Kidney glomerular epithelial cell (primary cell): ENCODE data around the gene MRPS10.
"Not testable (repeated sequence)": the region's sequence is repeated elsewhere in the genome, so short reads cannot be mapped to it uniquely, and the experiment has no call there.

Experiments used
- DNase-seq: peaks from one replicate; lab custom pipeline; 2025; lab: John Stamatoyannopoulos, UW

Gene MRPS10

DNA sequence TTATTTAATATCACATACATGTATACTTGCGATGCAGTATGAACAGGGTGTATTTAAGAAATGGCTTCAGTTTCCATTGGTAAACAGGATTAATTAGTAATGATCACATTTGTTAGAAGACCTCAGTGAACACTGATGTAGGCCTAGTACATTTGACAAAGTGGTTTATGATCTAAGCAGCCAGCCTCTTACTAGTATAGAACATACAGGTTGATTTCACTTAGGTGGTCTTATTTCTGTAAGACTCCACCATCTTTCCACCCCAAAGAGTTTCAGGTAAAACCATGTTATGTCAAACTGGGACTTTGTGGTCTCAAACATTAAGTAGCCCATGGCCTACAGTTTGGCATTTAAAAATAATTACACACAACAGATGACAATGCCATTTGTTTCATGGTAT, 20.2 kb upstream of the MRPS10 start:
- DNase-seq, result no peak

DNA sequence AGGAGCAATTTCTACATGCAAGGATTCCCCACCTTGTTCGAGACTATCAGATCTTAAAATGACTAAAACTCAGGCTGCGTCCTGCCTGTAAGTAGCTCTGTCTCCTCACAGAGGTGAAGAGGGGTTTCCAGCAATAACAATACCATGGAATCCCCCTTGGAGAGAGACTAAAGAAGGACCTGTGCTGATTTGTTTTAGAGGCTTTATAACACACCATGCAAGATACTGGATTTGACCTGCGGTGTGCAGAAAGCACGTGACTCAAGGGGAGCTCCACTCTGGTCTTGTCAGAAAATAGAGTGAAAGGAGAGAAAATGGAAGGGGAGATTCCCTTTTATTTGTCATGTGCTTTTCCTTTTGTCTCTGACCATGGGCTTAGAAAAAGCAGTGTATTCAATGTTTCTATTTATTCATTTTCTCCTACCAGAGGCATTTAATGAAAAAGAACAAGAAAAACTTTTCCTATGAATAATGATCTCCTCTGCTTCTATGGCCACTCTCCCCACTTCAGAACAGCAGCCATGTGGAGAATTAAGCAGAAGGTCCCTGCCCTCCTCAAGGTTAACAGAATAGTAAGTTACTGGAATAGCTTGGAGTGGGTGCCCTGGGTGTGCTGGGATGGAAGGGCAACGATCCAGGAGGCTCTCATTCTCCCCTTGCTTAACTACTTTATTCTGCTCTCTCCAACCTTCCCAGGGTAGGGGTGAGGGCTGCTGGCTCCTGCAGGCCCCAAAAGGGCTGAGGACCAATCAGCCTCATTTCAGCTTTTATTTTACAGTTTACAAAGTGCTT, 19.2 kb upstream of the MRPS10 start:
- no peak for DNase-seq

DNA sequence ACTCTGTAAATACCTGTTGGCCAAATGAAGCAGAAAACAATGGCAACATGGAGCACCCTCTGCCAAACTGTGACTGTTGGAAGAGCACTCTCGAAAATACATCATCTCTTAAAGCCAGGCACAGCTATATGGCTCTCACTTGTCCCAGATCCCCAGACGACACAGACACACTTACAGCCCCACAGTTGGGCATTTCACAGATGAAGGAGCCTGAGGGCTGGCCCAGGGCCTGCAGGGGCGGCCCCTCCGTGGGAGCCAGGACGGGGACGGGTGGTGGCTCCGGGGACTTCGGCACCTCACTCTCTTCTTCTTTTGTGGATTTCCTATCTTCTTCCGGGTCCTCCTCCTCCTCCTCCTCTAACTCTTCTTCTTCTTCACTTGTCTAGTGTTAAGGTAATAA, 18.4 kb upstream of the MRPS10 start:
- DNase-seq, result no peak

DNA sequence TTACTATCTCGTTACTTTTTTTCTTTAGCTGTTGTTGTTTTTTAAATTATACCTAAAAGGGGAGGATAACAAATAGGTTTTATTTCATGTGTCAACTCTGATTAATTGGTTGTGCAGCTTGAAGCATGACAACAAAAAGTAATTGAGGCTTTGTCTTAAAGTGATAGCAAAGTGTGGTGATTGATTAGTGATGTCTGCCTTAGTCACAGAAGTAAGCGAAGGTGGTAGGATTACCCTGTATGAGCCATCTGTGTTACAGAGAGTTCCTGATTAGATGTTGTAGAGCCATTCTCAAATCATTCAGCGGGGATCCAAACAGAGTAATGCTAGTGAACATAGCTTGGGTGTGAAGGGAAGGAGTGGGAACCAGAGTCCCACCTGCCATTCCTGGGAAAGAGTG, 14.4 kb upstream of the MRPS10 start:
- DNase-seq, result no peak

DNA sequence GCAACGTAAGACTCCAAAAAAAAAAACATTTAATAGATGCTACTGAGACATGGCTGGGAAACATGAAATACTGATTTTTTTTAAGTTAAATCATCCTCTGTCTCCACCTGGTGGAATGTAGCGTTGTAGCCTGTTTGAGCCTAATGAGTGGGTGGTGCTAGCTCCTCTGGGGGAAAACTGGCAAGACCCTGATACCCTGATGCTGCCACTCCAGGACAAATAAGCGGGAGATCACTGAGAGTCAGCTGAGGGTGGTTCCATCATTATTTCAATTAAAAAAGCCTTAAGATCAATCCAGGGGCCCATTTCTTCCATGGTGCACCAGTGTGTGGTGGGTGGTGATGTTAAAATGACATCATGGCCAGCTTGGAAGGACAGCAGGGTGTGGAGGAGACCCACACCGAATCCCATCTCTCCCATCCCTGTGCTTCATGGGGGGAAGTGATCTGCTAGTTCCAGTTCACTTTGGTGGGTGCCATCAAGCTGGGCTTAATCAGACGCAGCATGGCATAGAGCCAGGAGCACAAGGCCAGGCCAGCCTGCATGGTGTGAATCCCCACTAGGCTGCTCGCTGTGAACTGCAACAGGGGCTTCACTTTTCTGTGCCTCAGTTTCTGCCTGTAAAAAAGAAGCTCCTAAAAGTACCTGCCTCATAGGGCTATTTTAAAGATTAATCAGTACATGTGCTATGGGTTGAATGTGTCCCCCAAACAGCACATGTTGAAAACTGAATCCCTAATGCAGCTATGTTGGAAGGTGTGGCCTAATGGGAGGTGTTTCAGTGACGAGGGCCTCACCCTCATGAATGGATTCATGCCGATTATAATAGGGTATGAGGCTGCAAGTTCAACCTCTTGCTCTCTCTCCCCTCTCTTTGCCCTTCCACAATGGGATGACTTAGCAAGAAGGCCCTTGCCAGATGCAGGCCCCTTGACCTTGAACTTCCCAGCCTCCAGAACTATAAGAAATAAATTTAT, 13.0 kb upstream of the MRPS10 start:
- DNase-seq, result no peak

DNA sequence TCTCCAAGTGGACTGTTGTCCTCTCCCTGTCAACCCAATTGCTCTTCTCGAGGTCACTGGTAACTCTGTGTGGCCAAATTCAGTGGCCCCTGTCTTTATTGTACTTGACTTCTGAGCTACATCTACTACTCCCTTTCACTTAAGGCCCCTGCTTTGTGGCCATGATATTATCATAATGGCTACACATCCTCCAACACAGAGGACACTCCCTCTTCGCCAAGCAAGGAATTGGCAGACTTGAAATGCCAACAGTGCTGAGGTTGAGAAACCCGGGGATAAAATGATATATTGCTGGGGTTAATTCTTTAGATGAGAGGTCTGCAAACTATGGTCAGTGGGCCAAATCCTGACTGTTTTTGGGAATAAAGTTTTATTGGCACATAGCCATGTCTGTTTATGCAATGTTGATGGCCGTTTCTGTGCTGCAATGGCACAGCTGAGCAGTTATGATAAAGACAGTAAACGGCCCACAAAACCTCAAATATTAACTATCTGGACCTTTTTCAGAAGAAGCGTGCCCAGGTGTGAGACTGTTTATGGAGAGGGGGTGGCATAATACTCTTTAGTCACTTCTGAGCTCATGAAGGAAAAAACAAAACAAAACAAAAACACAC, 12.0 kb upstream of the MRPS10 start:
- no peak for DNase-seq

DNA sequence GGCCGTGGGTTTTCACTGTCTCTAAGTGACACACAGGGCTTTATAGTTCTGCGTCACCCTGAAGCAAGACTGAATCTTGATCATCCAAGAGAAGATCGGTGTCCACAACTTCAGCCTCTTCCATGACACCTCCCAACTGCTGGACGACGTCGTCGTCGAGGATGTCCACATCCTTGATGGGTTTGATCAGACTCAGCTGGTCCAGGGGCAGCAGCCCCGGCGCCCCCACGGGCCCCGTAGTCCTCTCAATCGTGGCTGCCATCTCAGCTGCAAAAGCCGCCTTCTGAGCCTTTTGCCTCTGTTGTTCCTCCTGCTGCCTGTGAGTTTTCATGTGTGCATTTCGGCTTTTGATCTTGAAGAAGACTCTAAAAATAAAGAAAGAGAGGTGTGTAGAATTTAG, 10.6 kb upstream of the MRPS10 start:
- no peak for DNase-seq

DNA sequence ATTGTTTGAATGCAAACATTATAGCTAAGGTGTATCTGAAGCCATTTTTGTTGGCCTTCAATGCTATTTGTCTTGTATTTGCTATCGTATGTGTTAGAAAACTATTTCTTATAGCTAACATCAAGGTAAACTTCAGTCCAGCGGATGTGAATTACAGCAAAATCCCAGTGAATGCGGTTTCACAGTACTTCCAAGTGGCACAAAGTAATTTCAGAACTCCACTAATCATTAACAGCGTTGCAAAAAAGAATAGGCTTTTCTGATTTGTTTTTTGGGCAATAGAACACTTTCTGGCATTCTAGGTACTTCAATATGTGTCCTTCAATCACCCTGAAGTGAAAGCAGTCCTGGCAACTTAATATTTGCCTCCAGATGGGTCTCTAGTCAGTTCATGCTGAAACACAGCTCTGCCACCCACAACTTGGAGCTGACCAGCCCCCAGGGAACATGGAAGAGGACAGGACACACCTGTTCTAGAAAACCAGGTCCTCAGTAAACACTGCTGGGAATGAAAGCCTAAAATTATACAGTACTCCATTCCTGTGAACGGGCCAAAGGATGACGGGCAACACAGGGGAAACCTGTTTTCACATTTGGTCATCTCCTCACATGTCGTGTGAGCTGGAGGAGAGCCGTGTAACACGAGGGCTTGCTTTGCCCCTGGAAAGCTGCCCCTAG, 9.7 kb upstream of the MRPS10 start:
- DNase-seq, result no peak

DNA sequence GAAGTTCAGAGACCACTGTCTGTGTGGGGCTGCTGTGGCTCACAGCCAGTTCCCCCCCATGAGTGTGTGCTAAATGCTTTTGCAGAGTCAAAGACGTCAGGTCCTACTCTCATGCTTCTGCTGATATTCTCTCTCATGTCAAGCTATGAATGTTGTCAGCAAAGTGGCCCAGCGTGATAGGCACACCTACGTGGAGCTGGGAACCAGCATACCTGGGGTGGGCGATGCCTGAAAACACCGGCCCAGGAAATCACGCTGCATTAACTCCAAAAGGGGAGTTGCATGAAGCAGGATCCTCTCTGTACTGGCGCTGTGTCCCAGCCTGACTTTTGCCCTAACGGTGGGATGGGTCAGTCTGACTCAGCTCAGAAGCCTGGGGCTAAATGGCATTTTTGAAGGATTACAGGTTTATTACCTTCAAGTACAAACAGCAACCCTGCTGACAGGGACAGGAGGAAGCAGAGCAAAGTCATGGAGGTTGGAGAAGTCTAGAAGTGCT, 9.0 kb upstream of the MRPS10 start:
- DNase-seq, result peak; percentile 71

DNA sequence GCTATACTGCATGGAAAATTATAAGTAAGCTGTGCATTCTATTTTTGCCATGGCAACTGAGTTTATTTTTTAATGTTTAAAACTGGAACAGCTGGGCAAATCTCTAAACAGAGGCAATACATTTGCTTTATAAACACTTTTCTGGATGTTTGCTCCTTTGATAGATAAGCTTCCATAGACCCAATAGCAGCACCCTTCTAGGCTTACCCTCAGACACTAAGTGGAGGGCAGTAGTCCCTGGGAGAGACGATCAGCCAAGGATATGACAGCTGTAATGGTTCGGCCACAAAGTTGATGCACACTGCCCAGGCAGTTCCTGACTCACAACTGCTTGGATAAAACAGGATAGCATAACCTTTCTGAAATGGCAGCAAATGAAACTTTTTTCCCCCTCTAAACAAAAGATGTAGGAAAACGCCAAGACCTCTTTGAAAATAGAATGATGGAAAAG, 8.5 kb upstream of the MRPS10 start:
- peak; percentile 48 for DNase-seq

DNA sequence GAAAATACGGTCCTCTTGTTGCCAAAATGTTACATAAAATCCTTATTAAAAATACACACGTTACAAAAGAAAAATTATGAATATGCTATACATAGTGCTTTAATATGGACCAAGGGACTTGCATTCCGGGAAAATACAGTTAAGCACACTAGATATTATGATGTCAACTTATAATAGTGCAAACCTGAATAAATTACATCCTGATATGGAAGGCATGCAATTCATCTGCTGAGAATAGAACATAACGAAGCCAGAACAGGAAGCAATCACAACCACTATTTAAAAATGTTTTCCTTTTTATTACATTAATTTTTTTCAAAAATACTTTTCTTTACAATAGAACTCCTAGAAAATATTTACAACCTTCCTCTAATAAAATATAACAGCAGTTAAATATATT, 7.8 kb upstream of the MRPS10 start:
- no peak for DNase-seq

DNA sequence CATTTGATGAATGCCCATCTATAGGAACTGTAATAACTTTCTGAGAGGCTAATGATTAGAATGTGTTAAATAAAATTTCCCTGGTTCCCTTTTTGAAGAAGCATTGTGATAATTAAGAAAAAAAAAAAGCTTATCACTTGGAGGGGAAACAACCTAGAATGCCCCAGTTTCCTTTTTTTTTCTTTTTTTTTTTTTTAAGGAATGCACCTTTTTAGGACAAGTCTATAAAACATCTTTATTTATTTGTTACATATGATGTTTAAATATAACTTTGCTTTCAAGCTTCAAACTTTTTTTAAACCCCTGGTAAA, 7.3 kb upstream of the MRPS10 start:
- no peak for DNase-seq

DNA sequence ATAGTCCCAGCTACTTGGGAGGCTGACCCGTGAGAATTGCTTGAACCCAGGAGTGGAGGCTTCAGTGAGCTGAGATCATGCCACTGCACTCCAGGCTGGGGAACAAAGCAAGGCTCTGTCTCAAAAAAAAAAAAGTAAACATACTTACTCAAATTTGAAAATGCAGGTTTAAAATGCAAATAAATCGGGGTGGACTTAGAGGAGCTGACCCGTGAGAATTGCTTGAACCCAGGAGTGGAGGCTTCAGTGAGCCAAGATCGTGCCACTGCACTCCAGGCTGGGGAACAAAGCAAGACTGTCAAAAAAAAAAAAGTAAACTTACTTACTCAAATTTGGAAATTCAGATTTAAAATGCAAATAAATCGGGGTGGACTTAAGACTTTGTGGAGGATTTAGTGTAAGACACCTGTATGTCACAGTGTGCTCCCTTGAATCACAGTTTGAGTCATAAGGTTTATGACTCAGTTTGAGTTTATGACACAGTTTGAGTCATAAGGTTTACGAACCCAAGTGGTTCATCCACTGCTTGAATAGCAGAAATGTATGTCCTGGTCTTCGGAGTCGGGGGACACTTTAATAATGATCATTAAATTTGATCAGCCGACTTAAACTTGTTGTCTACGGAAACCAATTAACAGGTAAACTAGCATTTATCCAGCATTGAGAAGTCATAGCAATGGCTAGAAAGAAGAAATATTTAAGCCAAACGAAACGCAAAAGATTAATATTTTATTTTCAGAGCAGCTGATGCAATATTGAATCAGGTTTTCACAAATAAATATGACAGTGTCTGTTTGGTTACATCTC, 6.8 kb upstream of the MRPS10 start:
- peak; percentile 48 for DNase-seq

DNA sequence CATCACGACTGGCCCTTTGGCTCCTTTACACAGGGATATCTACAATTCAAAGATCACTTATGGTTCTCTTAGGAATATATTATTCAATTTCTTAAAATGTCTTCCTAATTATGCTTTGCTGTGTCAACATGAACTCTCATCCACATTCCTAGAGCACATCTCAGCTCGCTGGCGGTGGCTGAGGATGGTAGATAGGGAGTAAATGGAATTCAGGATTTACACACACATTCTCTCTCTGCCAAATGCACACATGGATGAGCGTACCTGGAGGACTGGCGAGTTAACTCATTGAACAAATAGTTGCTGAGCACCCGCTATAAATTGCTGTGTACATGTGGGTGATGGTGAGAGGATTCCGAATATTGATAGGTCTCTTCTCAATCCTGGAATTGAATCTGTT, 4.8 kb upstream of the MRPS10 start:
- no peak for DNase-seq

DNA sequence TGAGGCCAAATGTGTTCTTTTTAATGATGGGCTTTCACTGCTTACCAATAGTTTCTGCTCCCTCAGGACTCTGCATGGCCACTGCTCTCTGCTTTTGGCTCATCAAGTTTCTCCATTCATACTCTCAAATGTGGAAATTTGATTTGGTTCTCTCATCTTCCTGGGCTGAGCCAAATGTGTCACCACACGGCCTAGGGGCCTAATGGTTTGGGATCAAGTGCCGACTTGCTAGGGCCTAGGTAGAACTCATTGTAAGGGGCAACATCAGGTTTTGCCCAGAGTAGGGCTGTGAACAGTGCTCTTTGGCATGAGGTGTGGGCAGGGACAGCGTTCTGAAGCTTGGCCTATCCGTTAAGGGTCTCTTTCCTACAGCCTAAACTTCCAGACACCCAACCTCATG, 3.9 kb upstream of the MRPS10 start:
- no peak for DNase-seq

DNA sequence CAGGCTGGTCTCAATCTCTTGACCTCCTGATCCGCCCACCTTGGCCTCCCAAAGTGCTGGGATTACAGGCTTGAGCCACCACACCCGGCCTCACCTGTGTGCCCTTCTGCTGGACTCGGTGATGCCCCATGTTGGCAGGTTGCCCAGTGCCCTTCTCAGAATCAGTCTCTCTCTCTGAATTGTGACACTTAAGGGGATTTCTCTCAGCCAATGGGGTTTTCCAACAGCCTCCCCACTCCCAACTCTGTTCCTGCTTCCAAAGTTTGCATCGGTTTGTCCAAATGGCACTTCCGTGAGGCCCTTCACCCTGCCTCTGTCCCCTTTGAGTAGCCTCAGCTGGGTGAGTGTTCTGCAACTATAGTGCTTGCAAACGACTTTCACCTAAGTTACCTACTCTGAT, 3.1 kb upstream of the MRPS10 start:
- no peak for DNase-seq

DNA sequence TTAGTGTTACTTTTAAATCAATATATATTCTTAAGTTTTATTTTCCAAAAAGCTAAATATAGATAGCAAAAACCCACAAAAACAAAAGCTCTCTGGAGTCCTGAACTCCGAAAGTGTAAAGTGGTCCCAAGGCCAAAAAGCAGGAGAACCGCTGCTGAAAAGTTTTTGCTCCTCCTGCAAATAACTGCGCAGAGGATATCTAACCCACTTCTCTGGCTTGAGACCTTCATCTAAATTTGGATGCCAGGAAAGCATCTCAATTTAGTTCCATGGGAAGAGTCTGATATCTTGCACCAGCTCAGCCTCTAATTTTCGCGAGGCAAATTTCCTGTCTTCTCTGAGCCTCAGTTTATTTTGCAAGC, 523 bp downstream of the MRPS10 start:
- DNase-seq, result no peak

DNA sequence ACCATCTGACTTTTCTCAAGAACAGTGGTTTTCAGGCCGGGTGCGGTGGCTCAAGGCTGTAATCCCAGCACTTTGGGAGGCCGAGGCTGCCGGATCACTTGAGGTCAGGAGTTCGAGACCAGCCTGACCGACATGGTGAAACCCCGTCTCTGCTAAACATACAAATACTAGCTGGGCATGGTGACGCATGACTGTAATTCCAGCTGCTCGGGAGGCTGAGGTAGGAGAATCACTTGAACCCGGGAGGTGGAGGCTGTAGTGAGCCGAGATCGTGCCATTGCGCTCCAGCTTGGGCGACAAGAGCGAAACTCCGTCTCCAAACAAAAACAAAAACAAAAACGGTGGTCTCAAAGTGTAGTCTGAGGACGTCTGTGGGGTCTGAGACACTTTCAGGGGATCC, 1.2 kb downstream of the MRPS10 start:
- not testable (repeated sequence) for DNase-seq

DNA sequence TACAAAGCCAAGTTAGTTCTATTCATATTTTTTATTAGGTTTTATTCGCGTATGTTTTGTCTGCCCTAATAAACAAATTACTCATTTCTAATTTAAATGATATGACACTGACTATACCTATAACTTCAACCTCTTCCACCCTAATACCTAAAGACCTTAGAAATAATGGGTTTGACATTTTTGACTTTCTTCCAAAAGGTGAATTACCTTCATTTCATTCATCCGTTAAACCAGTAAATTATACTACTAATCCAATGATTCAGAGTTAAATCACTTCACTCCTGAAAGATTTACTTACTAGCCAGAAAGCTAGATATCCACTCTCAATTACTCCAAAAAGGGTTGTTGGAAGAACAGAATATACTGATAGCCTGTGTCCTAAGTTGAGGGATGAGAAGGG, 5.2 kb downstream of the MRPS10 start:
- no peak for DNase-seq

DNA sequence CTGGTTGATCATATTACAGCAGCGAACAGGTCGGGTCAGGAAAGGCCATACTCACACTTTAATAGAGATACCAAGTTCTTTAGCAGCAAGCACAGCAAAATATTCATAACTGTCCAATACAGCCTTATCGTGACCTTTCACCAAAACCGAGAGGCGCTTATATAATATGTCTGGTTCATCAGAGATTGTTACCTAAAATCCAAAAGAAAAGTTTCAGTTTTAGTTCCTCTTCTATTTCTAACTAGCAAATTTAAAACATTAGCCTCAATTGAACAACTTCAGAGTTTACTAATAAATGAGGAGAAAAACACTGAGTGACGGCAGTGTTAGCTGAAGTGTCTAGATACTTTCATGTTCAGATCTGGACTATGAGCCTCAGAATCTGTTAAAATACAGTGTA, 5.9 kb downstream of the MRPS10 start:
- DNase-seq, result no peak

DNA sequence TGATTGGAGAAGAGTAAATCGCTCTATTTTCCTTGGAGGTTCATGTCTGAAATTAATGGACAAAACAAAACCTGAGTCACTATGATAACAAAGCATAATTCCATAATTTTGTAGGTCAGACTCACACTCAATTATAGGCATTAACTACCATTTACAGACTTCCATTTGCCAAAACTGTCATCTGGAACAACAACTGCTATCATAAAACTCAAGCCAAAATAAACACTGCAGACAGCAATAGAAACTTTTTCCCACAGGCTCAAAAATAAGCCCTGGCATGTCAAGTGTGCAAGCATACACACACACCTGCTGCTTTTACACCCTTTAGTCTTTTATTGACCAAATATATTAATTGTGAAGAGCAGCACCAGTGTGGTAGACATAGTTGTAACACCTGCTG, 7.1 kb downstream of the MRPS10 start:
- peak; percentile 50 for DNase-seq
